NB4 (cell line): ENCODE data around the gene DTX3.

Experiments
- CTCF ChIP-seq: IDR thresholded peaks from one replicate; pipeline ENCODE4 v1.5.1; 2012; ENCODE audit warnings: low read depth, low read length
- MAX ChIP-seq: IDR thresholded peaks from 2 replicates; pipeline ENCODE4 v1.6.1; 2011; ENCODE audit warnings: low read depth, low read length
- MYC ChIP-seq: IDR thresholded peaks from 2 replicates; pipeline ENCODE4 v1.6.1; 2011; ENCODE audit warnings: low read depth, low read length
- POLR2A ChIP-seq: IDR thresholded peaks from 2 replicates; pipeline ENCODE4 v1.6.1; 2011; ENCODE audit warnings: mild to moderate bottlenecking; ENCODE audit not compliant: insufficient read length; ENCODE audit errors: extremely low read depth

GRCh38 chr12:57558864-57559263, 45.8 kb upstream of the DTX3 start:
- TF ChIP-seq CTCF (no peak), POLR2A (no peak), MAX (no peak), MYC (no peak)
